Esophagus muscularis mucosa (tissue), 4 donors: ENCODE data around the gene CEP55.

Experiments
- CTCF ChIP-seq, 3 experiments: fragments of 200-600 bp in 2 of 3; fragments of 450-650 bp in 1 of 3; sonication (generic) in 2 of 3; IDR thresholded peaks; one replicate each; pipeline ENCODE4 v1.5.1; 2017 to 2019; ENCODE audit warnings: antibody characterized with exemption in 3 of 3, mild to moderate bottlenecking in 2 of 3, moderate library complexity in 1 of 3
- EP300 ChIP-seq: sonication (generic); formaldehyde crosslinking; IDR thresholded peaks from one replicate; pipeline ENCODE4 v1.6.1; 2017; ENCODE audit warnings: antibody characterized with exemption
- POLR2A ChIP-seq: fragments of 450-650 bp; IDR thresholded peaks from one replicate; pipeline ENCODE4 v1.6.1; 2017; ENCODE audit warnings: antibody characterized with exemption, moderate library complexity, mild to moderate bottlenecking, low read depth
- POLR2AphosphoS5 ChIP-seq, 2 donors: sonication (generic); formaldehyde crosslinking; IDR thresholded peaks; one replicate each; pipeline ENCODE4 v1.6.1; 2017; ENCODE audit warnings: antibody characterized with exemption in 2 of 2

GRCh38 chr10:93475871-93476270 lies 20.5 kb upstream of the CEP55 start:
- TF ChIP-seq POLR2AphosphoS5 (IDR thresholded peaks at IDR 0.05) = no peak
- no peak for TF ChIP-seq POLR2A
- no peak for TF ChIP-seq CTCF (IDR thresholded peaks at IDR 0.05)
- TF ChIP-seq EP300 = no peak
